Measurements from ENCODE around the gene GDPGP1.

- TF ChIP-seq NFIC (IDR thresholded peaks at IDR 0.05) (no peak), ZBTB7A (IDR thresholded peaks at IDR 0.05; ENCODE audit: low read depth) (no peak), EP300 (IDR thresholded peaks at IDR 0.05; ENCODE audit: borderline replicate concordance) (no peak), CEBPB (IDR thresholded peaks at IDR 0.05) (no peak), TAF1 (IDR thresholded peaks at IDR 0.05; ENCODE audit: low read depth) (no peak), MAX (IDR thresholded peaks at IDR 0.05) (no peak), TEAD4 (IDR thresholded peaks at IDR 0.05) (no peak), YY1 (IDR thresholded peaks at IDR 0.05; ENCODE audit: low read depth) (no peak), EGR1 (IDR thresholded peaks at IDR 0.05) (no peak), FOXM1 (IDR thresholded peaks at IDR 0.05; ENCODE audit: borderline replicate concordance, low read depth) (no peak)
These were observed 1.0 kb upstream of the GDPGP1 start for GRCh38 chr15:90232941-90233386.

All from Ishikawa (cell line).